Measurements from ENCODE around the gene CD79B.

The CD79B gene

GRCh38 chr17:63934183-63935112 is 2.3 kb upstream of the CD79B start:
- no peak for TF ChIP-seq POLR2A (IDR thresholded peaks at IDR 0.05; ENCODE audit: extremely low read depth, insufficient read length)
- TF ChIP-seq MYC (IDR thresholded peaks at IDR 0.05; ENCODE audit: low read depth, low read length) = no peak
- no peak for TF ChIP-seq MAX (IDR thresholded peaks at IDR 0.05; ENCODE audit: low read depth, low read length)
- TF ChIP-seq CTCF (IDR thresholded peaks at IDR 0.05; ENCODE audit: low read depth, low read length) = no peak
- DNase-seq (ENCODE audit: low read depth) = no peak
- no peak overlapping the region for H3K4me3 ChIP-seq (ENCODE audit: low read depth, low read length)

- TF ChIP-seq POLR2A (IDR thresholded peaks at IDR 0.05; ENCODE audit: extremely low read depth, insufficient read length) = no peak
- DNase-seq (ENCODE audit: low read depth) = no peak
- no peak overlapping the region for H3K4me3 ChIP-seq (ENCODE audit: low read depth, low read length)
Observed at GRCh38 chr17:63933598-63933997, 1.5 kb upstream of the CD79B start.

GRCh38 chr17:63932721-63933120 is 590 bp upstream of the CD79B start:
- no peak for DNase-seq (ENCODE audit: low read depth)
- TF ChIP-seq MYC (IDR thresholded peaks at IDR 0.05; ENCODE audit: low read depth, low read length) (no peak), POLR2A (IDR thresholded peaks at IDR 0.05; ENCODE audit: extremely low read depth, insufficient read length) (no peak), CTCF (IDR thresholded peaks at IDR 0.05; ENCODE audit: low read depth, low read length) (no peak), MAX (IDR thresholded peaks at IDR 0.05; ENCODE audit: low read depth, low read length) (no peak)
- H3K4me3 ChIP-seq (ENCODE audit: low read depth, low read length) = no peak overlapping the region

- H3K4me3 ChIP-seq (ENCODE audit: low read depth, low read length) = peak overlapping the region; percentile 61
- TF ChIP-seq CTCF (IDR thresholded peaks at IDR 0.05; ENCODE audit: low read depth, low read length) (no peak), MYC (IDR thresholded peaks at IDR 0.05; ENCODE audit: low read depth, low read length) (no peak), POLR2A (IDR thresholded peaks at IDR 0.05; ENCODE audit: extremely low read depth, insufficient read length) (no peak), MAX (IDR thresholded peaks at IDR 0.05; ENCODE audit: low read depth, low read length) (0 out of 2 replicates have a peak, but pooled peaks have one; percentile 5)
- DNase-seq (ENCODE audit: low read depth) = peak; percentile 70
Observed at GRCh38 chr17:63930951-63931575, 1.1 kb downstream of the CD79B start.

GRCh38 chr17:63929860-63930766 is 2.0 kb downstream of the CD79B start:
- TF ChIP-seq MYC (IDR thresholded peaks at IDR 0.05; ENCODE audit: low read depth, low read length) (no peak), MAX (IDR thresholded peaks at IDR 0.05; ENCODE audit: low read depth, low read length) (no peak), POLR2A (IDR thresholded peaks at IDR 0.05; ENCODE audit: extremely low read depth, insufficient read length) (no peak), CTCF (IDR thresholded peaks at IDR 0.05; ENCODE audit: low read depth, low read length) (no peak)
- no peak overlapping the region for H3K4me3 ChIP-seq (ENCODE audit: low read depth, low read length)
- no peak for DNase-seq (ENCODE audit: low read depth)

Measured in NB4 (cell line).